ENCODE results near the gene LRRC3. TPM values are rescaled to one million over a fixed set of nuclear protein-coding genes. Genes with fewer than 3 reads are reported as not detected.
A peak's percentile ranks its signal among the peaks of the same experiment; 100 is the strongest.
"Not testable (repeated sequence)": the region's sequence is repeated elsewhere in the genome, so short reads cannot be mapped to it uniquely, and the experiment has no call there.

LRRC3 gene
- total RNA-seq, 1 experiment from 2014 or later = 0.17 TPM

- no peak for DNase-seq (ENCODE audit: low read depth)
Observed at GRCh38 chr21:44496564-44497550, 41.5 kb downstream of the LRRC3 start.

- no peak for DNase-seq (ENCODE audit: low read depth)
Observed at GRCh38 chr21:44497703-44498126, 42.4 kb downstream of the LRRC3 start.

- DNase-seq (ENCODE audit: low read depth) = no peak
Observed at GRCh38 chr21:44498280-44499210, 43.2 kb downstream of the LRRC3 start.

GRCh38 chr21:44499211-44499560, 43.9 kb downstream of the LRRC3 start:
- DNase-seq (ENCODE audit: low read depth) = no peak

- DNase-seq (ENCODE audit: low read depth) = no peak
Observed at GRCh38 chr21:44499631-44500030, 44.3 kb downstream of the LRRC3 start.

GRCh38 chr21:44500111-44500510, 44.8 kb downstream of the LRRC3 start:
- no peak for DNase-seq (ENCODE audit: low read depth)

- no peak for DNase-seq (ENCODE audit: low read depth)
Observed at GRCh38 chr21:44502171-44502958, 47.1 kb downstream of the LRRC3 start.

- DNase-seq (ENCODE audit: low read depth) = not testable (repeated sequence)
Observed at GRCh38 chr21:44503006-44503889, 47.9 kb downstream of the LRRC3 start.

GRCh38 chr21:44503901-44504399, 48.6 kb downstream of the LRRC3 start:
- DNase-seq (ENCODE audit: low read depth) = no peak

- DNase-seq (ENCODE audit: low read depth) = no peak
Observed at GRCh38 chr21:44505673-44506278, 50.5 kb downstream of the LRRC3 start.

- DNase-seq (ENCODE audit: low read depth) = no peak
Observed at GRCh38 chr21:44506279-44507255, 51.3 kb downstream of the LRRC3 start.

- no peak for DNase-seq (ENCODE audit: low read depth)
Observed at GRCh38 chr21:44507673-44508425, 52.5 kb downstream of the LRRC3 start.

GRCh38 chr21:44508426-44508710, 53.1 kb downstream of the LRRC3 start:
- no peak for DNase-seq (ENCODE audit: low read depth)

- no peak for DNase-seq (ENCODE audit: low read depth)
Observed at GRCh38 chr21:44508711-44509445, 53.6 kb downstream of the LRRC3 start.

- DNase-seq (ENCODE audit: low read depth) = peak; percentile 71
Observed at GRCh38 chr21:44509539-44509938, 54.2 kb downstream of the LRRC3 start.

GRCh38 chr21:44510109-44510507, 54.8 kb downstream of the LRRC3 start:
- no peak for DNase-seq (ENCODE audit: low read depth)

- DNase-seq (ENCODE audit: low read depth) = peak; percentile 79
Observed at GRCh38 chr21:44510508-44511218, 55.4 kb downstream of the LRRC3 start.

All from Daoy (cell line).